ENCODE measurements around the gene IGFBP2. TPM values are rescaled to one million over a fixed set of nuclear protein-coding genes. Genes with fewer than 3 reads are reported as not detected.

The IGFBP2 gene
- total RNA-seq, 1 experiment from 2014 or later, result 54.8 TPM

- H3K27ac ChIP-seq (ENCODE audit: low read length), result no peak overlapping the region
- no peak overlapping the region for H3K4me3 ChIP-seq (ENCODE audit: low read depth in 2 of 2, low read length in 2 of 2)
- intact Hi-C loops (cut with micrococcal nuclease; ENCODE audit: unreplicated experiment), result no loop called here
- DNase-seq (ENCODE audit: low read depth, low spot score) (no peak), ATAC-seq (no peak)
- H3K9me3 ChIP-seq (ENCODE audit: control insufficient read depth, insufficient read depth, low read depth, low read length), result no peaks in the 10 kb centered on the region
- no TSS peak for BruUV-seq (replicated peaks)
- no peaks in the 10 kb centered on the region for H3K36me3 ChIP-seq (ENCODE audit: control insufficient read depth, insufficient read depth, low read length)
- TF ChIP-seq SIN3A (IDR thresholded peaks at IDR 0.05; ENCODE audit: borderline replicate concordance, insufficient read depth, low read depth, low read length) (no peak), TCF7L2 (IDR thresholded peaks at IDR 0.05; ENCODE audit: low read depth, low read length) (no peak), REST (IDR thresholded peaks at IDR 0.05; ENCODE audit: insufficient read depth in 1 of 2, low read depth in 2 of 2, low read length in 1 of 2) (no peak), POLR2AphosphoS5 (IDR thresholded peaks at IDR 0.05; ENCODE audit: low read depth, low read length) (no peak), CTCF (IDR thresholded peaks at IDR 0.05) (no peak)
- ChIA-PET POLR2A (no interaction called here), CTCF (interaction anchor here (0.6 kb wide), 1 partner anchor 778 kb away, joined by 3 read pairs; no protein-coding TSS in a partner anchor)
- H3K4me1 ChIP-seq (ENCODE audit: control insufficient read depth, insufficient read depth, low read length), result no peaks in the 10 kb centered on the region; the same call in 1 of the 2 replicates
- in situ Hi-C loops (cut with HindIII; ENCODE audit: low pct_unique_long_range_greater_than_20kb, low sequenced_read_pairs), result no loop called here
- peaks cover 3% of the 10 kb centered on the region; the same call in 1 of the 2 replicates for H3K27me3 ChIP-seq (ENCODE audit: control insufficient read depth, insufficient read depth, low read length)
These were observed 44.3 kb downstream of the IGFBP2 start for GRCh38 chr2:216677439-216678097.

DNA sequence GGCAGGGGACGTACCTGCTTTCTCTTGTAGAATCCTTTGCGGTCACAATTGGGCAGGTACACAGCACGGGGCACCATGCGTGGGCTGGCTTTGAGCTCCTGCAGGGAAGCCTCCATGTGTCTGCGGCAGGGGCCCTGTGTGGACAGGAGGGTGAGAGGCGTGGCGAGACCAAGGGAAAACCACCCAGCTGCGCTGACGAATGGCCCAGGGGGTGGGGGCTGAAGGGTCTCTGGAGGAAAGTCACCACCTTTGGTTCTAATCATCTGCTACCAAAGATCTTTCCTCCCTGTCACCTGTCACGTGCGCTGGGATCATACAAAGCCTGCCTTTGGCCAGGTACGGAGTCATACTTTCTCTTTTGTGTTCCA lies 44.9 kb downstream of the IGFBP2 start:
- Histone ChIP-seq H3K9me3 (ENCODE audit: control insufficient read depth, insufficient read depth, low read depth, low read length) (no peaks in the 10 kb centered on the region), H3K36me3 (ENCODE audit: control insufficient read depth, insufficient read depth, low read length) (no peaks in the 10 kb centered on the region), H3K4me1 (ENCODE audit: control insufficient read depth, insufficient read depth, low read length) (no peaks in the 10 kb centered on the region; the same call in 1 of the 2 replicates), H3K4me3 (ENCODE audit: low read depth in 2 of 2, low read length in 2 of 2) (no peak overlapping the region), H3K27ac (ENCODE audit: low read length) (no peak overlapping the region), H3K27me3 (ENCODE audit: control insufficient read depth, insufficient read depth, low read length) (peaks cover 3% of the 10 kb centered on the region; the same call in 1 of the 2 replicates)
- in situ Hi-C loops (cut with HindIII; ENCODE audit: low pct_unique_long_range_greater_than_20kb, low sequenced_read_pairs), result no loop called here
- ChIA-PET CTCF (interaction anchor here (0.6 kb wide), 1 partner anchor 777 kb away, joined by 3 read pairs; no protein-coding TSS in a partner anchor), POLR2A (no interaction called here)
- intact Hi-C loops (cut with micrococcal nuclease; ENCODE audit: unreplicated experiment), result no loop called here
- BruUV-seq (replicated peaks), result no TSS peak
- no peak for DNase-seq (ENCODE audit: low read depth, low spot score)
- no peak for ATAC-seq
- TF ChIP-seq POLR2AphosphoS5 (IDR thresholded peaks at IDR 0.05; ENCODE audit: low read depth, low read length) (no peak), REST (IDR thresholded peaks at IDR 0.05; ENCODE audit: insufficient read depth in 1 of 2, low read depth in 2 of 2, low read length in 1 of 2) (no peak), TCF7L2 (IDR thresholded peaks at IDR 0.05; ENCODE audit: low read depth, low read length) (no peak), SIN3A (IDR thresholded peaks at IDR 0.05; ENCODE audit: borderline replicate concordance, insufficient read depth, low read depth, low read length) (no peak), CTCF (IDR thresholded peaks at IDR 0.05) (no peak)
